HEK293 (cell line): ENCODE data around the gene AP1G2.

Source experiments
- CTCF ChIA-PET: fragments of 350-600 bp; formaldehyde crosslinking; extraction: SDS; loops from one replicate; lab custom pipeline; 2021; ENCODE audit warnings: antibody characterized with exemption; lab: Yijun Ruan, JAX
- POLR2A ChIA-PET: fragments of 300-600 bp; formaldehyde crosslinking; extraction: SDS; loops from one replicate; lab custom pipeline; 2020; ENCODE audit warnings: antibody characterized with exemption, inconsistent platforms; lab: Yijun Ruan, JAX
- H3K27ac ChIP-seq: fragments of 200-500 bp; sonication (Bioruptor generic); 2 replicates; pipeline ENCODE4 v1.5.1; 2014; ENCODE audit warnings: low read depth, low read length, control low read depth, inconsistent platforms; ENCODE audit errors: extremely low read depth
- H3K36me3 ChIP-seq, 2 experiments: fragments of 200-500 bp in 1 of 2; sonication (Bioruptor generic) in 1 of 2; 1 replicate in 1 of 2; 2 replicates in 1 of 2; pipeline ENCODE4 v1.5.1; 2014 to 2017; ENCODE audit warnings: inconsistent platforms in 2 of 2, low read length in 2 of 2; ENCODE audit not compliant: control insufficient read depth in 2 of 2, insufficient read depth in 1 of 2
- H3K4me1 ChIP-seq: fragments of 200-500 bp; sonication (Bioruptor generic); 2 replicates; pipeline ENCODE4 v1.5.1; 2014; ENCODE audit warnings: mild to moderate bottlenecking, low read length, inconsistent platforms; ENCODE audit not compliant: control insufficient read depth, insufficient read depth
- H3K4me3 ChIP-seq: 2 replicates; pipeline ENCODE4 v1.5.1; 2011; ENCODE audit warnings: low read depth, mild to moderate bottlenecking, control low read depth, low read length, moderate library complexity
- H3K9me3 ChIP-seq: fragments of 200-500 bp; sonication (Bioruptor generic); 2 replicates; pipeline ENCODE4 v1.5.1; 2014; ENCODE audit warnings: low read depth, low read length, inconsistent platforms; ENCODE audit not compliant: control insufficient read depth, insufficient read depth
- HOXC10 ChIP-seq: sonication (generic); formaldehyde crosslinking; IDR thresholded peaks from 2 replicates; pipeline ENCODE4 v1.8.1; 2023; ENCODE audit warnings: mild to moderate bottlenecking, missing genetic modification reagents
- MYNN ChIP-seq: fragments of 450-650 bp; formaldehyde crosslinking; IDR thresholded peaks from 2 replicates; pipeline ENCODE4 v1.5.1; 2016; ENCODE audit warnings: missing biosample characterization, missing genetic modification characterization, borderline replicate concordance
- REPIN1 ChIP-seq: fragments of 450-650 bp; formaldehyde crosslinking; IDR thresholded peaks from 2 replicates; pipeline ENCODE4 v1.5.1; 2017; ENCODE audit warnings: missing biosample characterization, missing genetic modification characterization, low read depth
- SP3 ChIP-seq: fragments of 450-650 bp; formaldehyde crosslinking; IDR thresholded peaks from 2 replicates; pipeline ENCODE4 v1.5.1; 2016; ENCODE audit warnings: missing biosample characterization, missing genetic modification characterization
- ZBTB21 ChIP-seq: fragments of 450-650 bp; formaldehyde crosslinking; IDR thresholded peaks from 2 replicates; pipeline ENCODE4 v1.5.1; 2017; ENCODE audit warnings: missing biosample characterization, missing genetic modification characterization
- ZBTB7A ChIP-seq: fragments of 450-650 bp; formaldehyde crosslinking; IDR thresholded peaks from 2 replicates; pipeline ENCODE4 v1.5.1; 2016; ENCODE audit warnings: low read depth, missing biosample characterization, missing genetic modification characterization
- ZEB2 ChIP-seq: fragments of 450-650 bp; formaldehyde crosslinking; IDR thresholded peaks from 2 replicates; pipeline ENCODE4 v1.5.1; 2016; ENCODE audit warnings: missing biosample characterization, missing genetic modification characterization
- ZNF10 ChIP-seq: fragments of 450-650 bp; formaldehyde crosslinking; IDR thresholded peaks from 2 replicates; pipeline ENCODE4 v1.5.1; 2017; ENCODE audit warnings: missing biosample characterization, missing genetic modification characterization
- ZNF132 ChIP-seq: fragments of 450-650 bp; formaldehyde crosslinking; IDR thresholded peaks from 2 replicates; pipeline ENCODE4 v1.5.1; 2017; ENCODE audit warnings: missing biosample characterization, missing genetic modification characterization, borderline replicate concordance
- ZNF138 ChIP-seq: fragments of 450-650 bp; formaldehyde crosslinking; IDR thresholded peaks from 2 replicates; pipeline ENCODE4 v1.5.1; 2016; ENCODE audit warnings: missing biosample characterization, missing genetic modification characterization, borderline replicate concordance
- ZNF174 ChIP-seq: fragments of 450-650 bp; formaldehyde crosslinking; IDR thresholded peaks from 2 replicates; pipeline ENCODE4 v1.5.0; 2017; ENCODE audit warnings: missing biosample characterization, mild to moderate bottlenecking, missing genetic modification characterization
- ZNF202 ChIP-seq: fragments of 450-650 bp; formaldehyde crosslinking; IDR thresholded peaks from 2 replicates; pipeline ENCODE4 v1.5.1; 2016; ENCODE audit warnings: missing biosample characterization, missing genetic modification characterization, borderline replicate concordance
- ZNF239 ChIP-seq: fragments of 450-650 bp; formaldehyde crosslinking; IDR thresholded peaks from 2 replicates; pipeline ENCODE4 v1.5.1; 2016; ENCODE audit warnings: missing biosample characterization, missing genetic modification characterization
- ZNF248 ChIP-seq: fragments of 450-650 bp; formaldehyde crosslinking; IDR thresholded peaks from 2 replicates; pipeline ENCODE4 v1.5.1; 2017; ENCODE audit warnings: missing biosample characterization, missing genetic modification characterization
- ZNF292 ChIP-seq: fragments of 450-650 bp; formaldehyde crosslinking; IDR thresholded peaks from 2 replicates; pipeline ENCODE4 v1.5.1; 2016; ENCODE audit warnings: low read depth, missing biosample characterization, missing genetic modification characterization, borderline replicate concordance
- ZNF341 ChIP-seq: fragments of 450-650 bp; formaldehyde crosslinking; IDR thresholded peaks from 2 replicates; pipeline ENCODE4; 2016; ENCODE audit warnings: low read depth, missing biosample characterization, missing genetic modification characterization
- ZNF350 ChIP-seq: fragments of 450-650 bp; formaldehyde crosslinking; IDR thresholded peaks from 2 replicates; pipeline ENCODE4 v1.5.0; 2017; ENCODE audit warnings: missing biosample characterization, mild to moderate bottlenecking, missing genetic modification characterization
- ZNF366 ChIP-seq: fragments of 450-650 bp; formaldehyde crosslinking; conservative IDR thresholded peaks from 2 replicates; pipeline ENCODE4 v1.5.1; 2016; ENCODE audit warnings: missing biosample characterization, missing genetic modification characterization
- ZNF510 ChIP-seq: fragments of 450-650 bp; formaldehyde crosslinking; IDR thresholded peaks from 2 replicates; pipeline ENCODE4 v1.5.1; 2018; ENCODE audit warnings: mild to moderate bottlenecking, missing genetic modification characterization, missing biosample characterization; ENCODE audit not compliant: insufficient replicate concordance
- ZNF677 ChIP-seq: fragments of 450-650 bp; IDR thresholded peaks from 2 replicates; pipeline ENCODE4 v1.5.0; 2018; ENCODE audit warnings: missing biosample characterization, mild to moderate bottlenecking, missing genetic modification characterization, moderate library complexity
- TF ChIP-seq, protein P1 (sequence below): fragments of 450-650 bp; formaldehyde crosslinking; IDR thresholded peaks from 2 replicates; pipeline ENCODE4 v1.5.1; 2016; ENCODE audit warnings: missing biosample characterization, missing genetic modification characterization
- TF ChIP-seq, protein P2 (sequence below): fragments of 450-650 bp; formaldehyde crosslinking; IDR thresholded peaks from 2 replicates; pipeline ENCODE4 v1.5.1; 2017; ENCODE audit warnings: missing biosample characterization, mild to moderate bottlenecking, missing genetic modification characterization, moderate library complexity
- TF ChIP-seq, protein P3 (sequence below): fragments of 450-650 bp; formaldehyde crosslinking; IDR thresholded peaks from 2 replicates; pipeline ENCODE4 v1.5.1; 2016; ENCODE audit warnings: missing biosample characterization, missing genetic modification characterization
- TF ChIP-seq, protein P4 (sequence below): fragments of 450-650 bp; formaldehyde crosslinking; IDR thresholded peaks from 2 replicates; pipeline ENCODE4 v1.5.1; 2016; ENCODE audit warnings: missing biosample characterization, missing genetic modification characterization

The AP1G2 gene

DNA sequence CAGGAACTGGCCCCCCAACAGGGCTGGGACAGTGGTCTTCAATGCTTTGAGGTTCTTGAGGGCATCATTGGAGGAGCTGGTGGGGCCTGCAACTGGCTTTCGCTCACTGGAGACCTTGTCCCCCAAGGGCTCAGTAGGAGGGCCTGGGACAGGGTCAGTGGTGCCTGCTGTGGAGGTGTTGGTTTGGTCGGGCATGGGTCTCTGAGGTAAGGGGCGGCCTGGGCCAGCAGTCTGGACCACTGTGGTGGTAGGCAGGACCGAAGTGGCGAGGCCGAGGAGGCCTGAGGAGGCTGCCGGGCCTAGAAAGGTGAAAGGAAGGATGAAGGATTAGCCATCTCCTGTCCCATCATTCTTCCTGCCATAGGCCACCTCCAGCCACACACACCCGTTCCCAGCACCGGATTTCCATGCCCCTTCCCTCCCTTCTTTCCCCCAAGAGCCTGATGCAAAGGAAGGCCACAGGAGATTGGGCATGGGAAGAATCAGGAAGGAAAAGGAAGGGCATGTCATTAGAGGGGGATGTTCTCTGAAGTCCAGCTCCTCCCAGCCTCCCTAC is 44.9 kb downstream of the AP1G2 start:
- POLR2A ChIA-PET: no interaction called here
- peaks cover 0 to 21% of the 10 kb centered on the region in 2 experiments; a peak in 2 of 3 replicates for H3K36me3 ChIP-seq
- no peak overlapping the region for H3K27ac ChIP-seq
- TF ChIP-seq ZNF10 (tag by site-specific recombination): no peak
- TF ChIP-seq, protein P1, sequence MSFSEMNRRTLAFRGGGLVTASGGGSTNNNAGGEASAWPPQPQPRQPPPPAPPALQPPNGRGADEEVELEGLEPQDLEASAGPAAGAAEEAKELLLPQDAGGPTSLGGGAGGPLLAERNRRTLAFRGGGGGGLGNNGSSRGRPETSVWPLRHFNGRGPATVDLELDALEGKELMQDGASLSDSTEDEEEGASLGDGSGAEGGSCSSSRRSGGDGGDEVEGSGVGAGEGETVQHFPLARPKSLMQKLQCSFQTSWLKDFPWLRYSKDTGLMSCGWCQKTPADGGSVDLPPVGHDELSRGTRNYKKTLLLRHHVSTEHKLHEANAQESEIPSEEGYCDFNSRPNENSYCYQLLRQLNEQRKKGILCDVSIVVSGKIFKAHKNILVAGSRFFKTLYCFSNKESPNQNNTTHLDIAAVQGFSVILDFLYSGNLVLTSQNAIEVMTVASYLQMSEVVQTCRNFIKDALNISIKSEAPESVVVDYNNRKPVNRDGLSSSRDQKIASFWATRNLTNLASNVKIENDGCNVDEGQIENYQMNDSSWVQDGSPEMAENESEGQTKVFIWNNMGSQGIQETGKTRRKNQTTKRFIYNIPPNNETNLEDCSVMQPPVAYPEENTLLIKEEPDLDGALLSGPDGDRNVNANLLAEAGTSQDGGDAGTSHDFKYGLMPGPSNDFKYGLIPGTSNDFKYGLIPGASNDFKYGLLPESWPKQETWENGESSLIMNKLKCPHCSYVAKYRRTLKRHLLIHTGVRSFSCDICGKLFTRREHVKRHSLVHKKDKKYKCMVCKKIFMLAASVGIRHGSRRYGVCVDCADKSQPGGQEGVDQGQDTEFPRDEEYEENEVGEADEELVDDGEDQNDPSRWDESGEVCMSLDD (tag by site-specific recombination): no peak
- no peak for TF ChIP-seq SP3 (tag by site-specific recombination)
- no peak for TF ChIP-seq ZNF174 (tag by site-specific recombination)
- TF ChIP-seq ZBTB7A: no peak
- TF ChIP-seq ZNF341: no peak
- TF ChIP-seq, protein P2, sequence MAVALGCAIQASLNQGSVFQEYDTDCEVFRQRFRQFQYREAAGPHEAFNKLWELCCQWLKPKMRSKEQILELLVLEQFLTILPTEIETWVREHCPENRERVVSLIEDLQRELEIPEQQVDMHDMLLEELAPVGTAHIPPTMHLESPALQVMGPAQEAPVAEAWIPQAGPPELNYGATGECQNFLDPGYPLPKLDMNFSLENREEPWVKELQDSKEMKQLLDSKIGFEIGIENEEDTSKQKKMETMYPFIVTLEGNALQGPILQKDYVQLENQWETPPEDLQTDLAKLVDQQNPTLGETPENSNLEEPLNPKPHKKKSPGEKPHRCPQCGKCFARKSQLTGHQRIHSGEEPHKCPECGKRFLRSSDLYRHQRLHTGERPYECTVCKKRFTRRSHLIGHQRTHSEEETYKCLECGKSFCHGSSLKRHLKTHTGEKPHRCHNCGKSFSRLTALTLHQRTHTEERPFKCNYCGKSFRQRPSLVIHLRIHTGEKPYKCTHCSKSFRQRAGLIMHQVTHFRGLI: no peak
- TF ChIP-seq MYNN (tag by site-specific recombination): no peak
- no peak for TF ChIP-seq ZNF138 (tag by site-specific recombination)
- no peak for TF ChIP-seq ZNF248 (tag by site-specific recombination)
- TF ChIP-seq, protein P3, sequence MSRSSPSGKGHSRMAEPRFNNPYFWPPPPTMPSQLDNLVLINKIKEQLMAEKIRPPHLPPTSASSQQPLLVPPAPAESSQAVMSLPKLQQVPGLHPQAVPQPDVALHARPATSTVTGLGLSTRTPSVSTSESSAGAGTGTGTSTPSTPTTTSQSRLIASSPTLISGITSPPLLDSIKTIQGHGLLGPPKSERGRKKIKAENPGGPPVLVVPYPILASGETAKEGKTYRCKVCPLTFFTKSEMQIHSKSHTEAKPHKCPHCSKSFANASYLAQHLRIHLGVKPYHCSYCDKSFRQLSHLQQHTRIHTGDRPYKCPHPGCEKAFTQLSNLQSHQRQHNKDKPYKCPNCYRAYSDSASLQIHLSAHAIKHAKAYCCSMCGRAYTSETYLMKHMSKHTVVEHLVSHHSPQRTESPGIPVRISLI (tag by site-specific recombination): no peak
- TF ChIP-seq ZNF292 (tag by site-specific recombination): no peak
- no peak for TF ChIP-seq REPIN1 (tag by site-specific recombination)
- no peak for TF ChIP-seq ZNF239
- TF ChIP-seq ZNF677 (tag by site-specific recombination): no peak
- no peak for TF ChIP-seq ZNF132
- TF ChIP-seq, all 188 proteins: peak for 0
- H3K4me1 ChIP-seq: no peaks in the 10 kb centered on the region
- no peaks in the 10 kb centered on the region for H3K9me3 ChIP-seq
- H3K4me3 ChIP-seq: no peak overlapping the region
- CTCF ChIA-PET: interaction anchor here (1.0 kb wide), 1 partner anchor 36 kb away, joined by 4 read pairs; no protein-coding TSS in a partner anchor

DNA sequence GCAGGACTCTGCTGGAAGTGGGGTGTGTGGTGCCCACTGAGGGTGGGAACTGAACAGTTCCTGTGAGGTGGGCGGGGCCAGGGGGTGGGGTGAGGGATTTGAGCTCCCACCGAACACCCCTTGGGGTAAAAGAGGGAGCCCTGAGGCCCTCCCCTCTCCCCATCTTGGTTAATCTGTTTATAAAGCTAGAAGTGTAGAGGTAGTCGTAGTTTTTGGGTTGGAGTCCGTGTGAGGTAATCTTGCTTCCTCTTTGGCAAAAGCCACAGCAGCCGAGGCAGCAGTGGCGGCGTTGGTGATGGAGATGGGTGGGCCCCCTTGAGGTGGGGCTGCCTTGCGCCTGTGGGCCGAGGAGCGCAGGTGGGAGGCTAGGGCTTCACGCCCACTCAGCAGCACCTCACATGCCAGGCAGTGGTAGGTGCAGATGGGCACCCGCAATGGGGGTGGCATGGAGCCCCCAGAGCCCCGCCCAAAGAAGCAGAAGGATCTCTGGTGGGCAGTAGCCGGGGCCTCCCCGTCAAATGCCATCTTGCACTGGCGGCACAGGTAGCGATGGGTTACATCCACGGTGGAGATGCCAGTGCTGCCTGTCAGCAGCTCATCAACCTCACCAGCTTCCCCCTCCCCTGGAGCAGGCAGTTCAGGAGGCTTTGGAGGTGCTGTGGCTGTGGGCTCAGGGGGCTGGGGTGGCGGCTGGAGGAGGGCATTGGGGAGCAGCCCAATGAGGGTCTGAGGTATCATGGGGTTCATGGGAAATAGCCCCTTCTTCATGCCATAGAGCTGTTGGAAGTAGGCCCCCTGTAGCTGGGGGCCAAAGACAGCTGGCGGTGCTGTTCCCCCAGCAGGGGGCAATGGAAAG is 45.6 kb downstream of the AP1G2 start:
- CTCF ChIA-PET: interaction anchor here (0.7 to 1.3 kb wide), 3 partner anchors 17 to 50 kb away, joined by 3 to 4 read pairs (median 3); no protein-coding TSS in a partner anchor

More for the DNA sequence above, 45.6 kb downstream of the AP1G2 start:
- Histone ChIP-seq H3K4me1 (no peaks in the 10 kb centered on the region), H3K27ac (no peak overlapping the region), H3K36me3 (peaks cover 0 to 15% of the 10 kb centered on the region in 2 experiments; a peak in 1 of 3 replicates), H3K4me3 (no peak overlapping the region), H3K9me3 (no peaks in the 10 kb centered on the region)
- POLR2A ChIA-PET: no interaction called here
- TF ChIP-seq ZNF350 (tag by site-specific recombination) (no peak), ZNF366 (tag by site-specific recombination) (no peak), HOXC10 (CRISPR knock-in tag) (no peak), ZEB2 (tag by site-specific recombination) (no peak), ZNF202 (no peak), ZBTB21 (tag by site-specific recombination) (no peak), ZNF510 (tag by site-specific recombination) (no peak)
- TF ChIP-seq, protein P4, sequence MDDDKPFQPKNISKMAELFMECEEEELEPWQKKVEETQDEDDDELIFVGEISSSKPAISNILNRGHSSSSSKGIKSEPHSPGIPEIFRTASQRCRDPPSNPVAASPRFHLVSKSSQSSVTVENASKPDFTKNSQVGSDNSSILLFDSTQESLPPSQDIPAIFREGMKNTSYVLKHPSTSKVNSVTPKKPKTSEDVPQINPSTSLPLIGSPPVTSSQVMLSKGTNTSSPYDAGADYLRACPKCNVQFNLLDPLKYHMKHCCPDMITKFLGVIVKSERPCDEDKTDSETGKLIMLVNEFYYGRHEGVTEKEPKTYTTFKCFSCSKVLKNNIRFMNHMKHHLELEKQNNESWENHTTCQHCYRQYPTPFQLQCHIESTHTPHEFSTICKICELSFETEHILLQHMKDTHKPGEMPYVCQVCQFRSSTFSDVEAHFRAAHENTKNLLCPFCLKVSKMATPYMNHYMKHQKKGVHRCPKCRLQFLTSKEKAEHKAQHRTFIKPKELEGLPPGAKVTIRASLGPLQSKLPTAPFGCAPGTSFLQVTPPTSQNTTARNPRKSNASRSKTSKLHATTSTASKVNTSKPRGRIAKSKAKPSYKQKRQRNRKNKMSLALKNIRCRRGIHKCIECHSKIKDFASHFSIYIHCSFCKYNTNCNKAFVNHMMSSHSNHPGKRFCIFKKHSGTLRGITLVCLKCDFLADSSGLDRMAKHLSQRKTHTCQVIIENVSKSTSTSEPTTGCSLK (tag by site-specific recombination): no peak
